ENCODE results near the gene MBD2. TPM values are rescaled to one million over a fixed set of nuclear protein-coding genes. Genes with fewer than 3 reads are reported as not detected.

The MBD2 gene
- total and polyA plus RNA-seq, 2 of the 8 experiments (the other 6 are each of a cell fraction or from before 2014, with no cell fraction given), result 36.2 to 52.7 TPM

GRCh38 chr18:54159906-54160305, 64.6 kb downstream of the MBD2 start (continued):
- TF ChIP-seq CHD7 (IDR thresholded peaks at IDR 0.05; ENCODE audit: insufficient replicate concordance, low read length), result no peak
- TF ChIP-seq POLR2AphosphoS5 (IDR thresholded peaks at IDR 0.05; ENCODE audit: low read depth, low read length), result no peak

All from H1 (cell line).